Activated CD8-positive, alpha-beta T cell treated with anti-CD3 and anti-CD28 coated beads, Interleukin-2, amount 10 ng/mL, durations not matched to agents 7 days and 5 days (primary cell): ENCODE results near the gene AHRR. TPM values are rescaled to one million over a fixed set of nuclear protein-coding genes. Genes with fewer than 3 reads are reported as not detected.
A peak's percentile ranks its signal among the peaks of the same experiment; 100 is the strongest.
"Not testable (repeated sequence)": the region's sequence is repeated elsewhere in the genome, so short reads cannot be mapped to it uniquely, and the experiment has no call there.

ENCODE experiments used
- ATAC-seq: fragments of 150-1000 bp; cut with Tn5 transposase; one replicate; pipeline ENCODE4 v1.10.0; 2021; ENCODE audit warnings: moderate library complexity
- CTCF ChIA-PET: fragments of 350-600 bp; sonication (Branson Sonifier 250); formaldehyde crosslinking; loops from one replicate; lab custom pipeline; 2021; ENCODE audit warnings: antibody characterized with exemption; lab: Charles Lee
- POLR2A ChIA-PET: fragments of 350-600 bp; sonication (Branson Sonifier 250); formaldehyde crosslinking; loops from one replicate; lab custom pipeline; 2021; ENCODE audit warnings: antibody characterized with exemption; lab: Charles Lee
- DNase-seq: peaks from one replicate; pipeline ENCODE4 v3.0.0-alpha.2; 2020
- H3K27ac Mint-ChIP-seq: one replicate; pipeline ENCODE4 v1.8.0; 2021; ENCODE audit warnings: mild to moderate bottlenecking, mixed read lengths
- H3K27me3 Mint-ChIP-seq: one replicate; pipeline ENCODE4 v1.8.0; 2021; ENCODE audit warnings: low read depth, mixed read lengths
- H3K36me3 Mint-ChIP-seq: one replicate; pipeline ENCODE4 v1.8.0; 2021; ENCODE audit warnings: low read depth, mixed read lengths
- H3K4me1 Mint-ChIP-seq: one replicate; pipeline ENCODE4 v1.8.0; 2021; ENCODE audit warnings: low read depth, mixed read lengths
- H3K4me3 Mint-ChIP-seq: one replicate; pipeline ENCODE4 v1.8.0; 2021; ENCODE audit warnings: mild to moderate bottlenecking, mixed read lengths
- H3K9me3 Mint-ChIP-seq: one replicate; pipeline ENCODE4 v1.8.0; 2022; ENCODE audit warnings: mixed read lengths; ENCODE audit not compliant: insufficient read depth
- total RNA-seq, 2 experiments: library from RNA; stranded (reverse); gene quantifications; one replicate each; pipeline ENCODE4 v1.2.3, GENCODE V29; 2021

The AHRR gene
- total RNA-seq, 2 experiments from 2014 or later: 56.1 to 57.2 TPM

DNA sequence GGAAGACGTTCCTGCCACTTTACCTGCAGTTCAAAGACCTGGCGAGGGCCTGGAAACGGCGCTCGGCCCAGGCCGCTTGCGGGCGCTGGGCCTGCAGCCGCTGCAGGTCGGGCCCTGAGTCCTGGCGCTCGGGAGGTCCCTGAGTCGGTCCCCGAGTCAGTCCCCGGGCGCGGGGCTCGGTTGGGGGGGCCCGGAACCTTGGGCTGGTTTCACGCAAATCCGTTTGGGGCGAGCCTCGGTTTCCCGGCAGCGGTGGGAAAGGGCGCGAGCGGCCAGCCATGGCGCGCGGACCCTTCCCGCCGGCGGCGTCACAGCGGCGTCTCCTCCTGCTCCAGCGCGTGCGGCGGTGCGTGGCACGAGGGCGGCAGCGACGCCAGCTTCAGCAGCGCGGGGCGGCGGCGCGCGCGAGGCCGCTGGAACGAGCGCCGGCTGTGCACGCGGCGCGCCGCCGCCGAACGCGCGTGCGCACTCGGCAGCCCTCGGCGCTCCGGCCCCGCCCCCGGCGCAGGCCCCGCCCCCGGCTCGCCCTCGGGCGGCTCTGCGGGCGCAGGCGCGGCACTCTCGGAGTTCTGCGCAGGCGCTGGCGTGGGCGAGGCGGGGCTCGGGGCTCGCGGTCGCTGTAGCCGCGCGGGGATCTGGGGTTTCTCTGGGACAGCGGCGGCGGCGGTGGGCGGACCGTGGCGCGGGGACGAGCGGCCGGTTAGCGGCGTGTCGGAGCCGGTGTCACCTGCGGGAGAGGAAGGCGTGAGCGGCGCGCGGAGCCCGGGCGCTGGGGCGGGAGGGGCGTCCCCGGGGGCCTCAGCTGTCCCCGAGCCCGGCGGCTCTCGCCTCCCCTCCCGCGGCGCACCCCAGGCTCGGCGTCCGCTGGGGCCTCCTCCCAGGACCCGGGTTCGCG is 151.4 kb downstream of the AHRR start:
- H3K4me1 Mint-ChIP-seq: peaks cover 20% of the 10 kb centered on the region
- ATAC-seq (peak; percentile 82), DNase-seq (peak; percentile 91)
- peak overlapping the region; percentile 79 for H3K27ac Mint-ChIP-seq
- POLR2A ChIA-PET: interaction anchor here (0.8 to 1.7 kb wide), 5 partner anchors 26 to 93 kb away, joined by 3 to 7 read pairs (median 5); partner anchors contain the start of gene EXOC3
- peaks cover 16% of the 10 kb centered on the region for H3K36me3 Mint-ChIP-seq
- peak overlapping the region; percentile 71 for H3K4me3 Mint-ChIP-seq
- H3K9me3 Mint-ChIP-seq: no peaks in the 10 kb centered on the region
- CTCF ChIA-PET: interaction anchor here (0.9 to 4.2 kb wide), 4 partner anchors 27 to 156 kb away, joined by 3 to 29 read pairs (median 4); no protein-coding TSS in a partner anchor
- H3K27me3 Mint-ChIP-seq: peaks cover 5% of the 10 kb centered on the region

DNA sequence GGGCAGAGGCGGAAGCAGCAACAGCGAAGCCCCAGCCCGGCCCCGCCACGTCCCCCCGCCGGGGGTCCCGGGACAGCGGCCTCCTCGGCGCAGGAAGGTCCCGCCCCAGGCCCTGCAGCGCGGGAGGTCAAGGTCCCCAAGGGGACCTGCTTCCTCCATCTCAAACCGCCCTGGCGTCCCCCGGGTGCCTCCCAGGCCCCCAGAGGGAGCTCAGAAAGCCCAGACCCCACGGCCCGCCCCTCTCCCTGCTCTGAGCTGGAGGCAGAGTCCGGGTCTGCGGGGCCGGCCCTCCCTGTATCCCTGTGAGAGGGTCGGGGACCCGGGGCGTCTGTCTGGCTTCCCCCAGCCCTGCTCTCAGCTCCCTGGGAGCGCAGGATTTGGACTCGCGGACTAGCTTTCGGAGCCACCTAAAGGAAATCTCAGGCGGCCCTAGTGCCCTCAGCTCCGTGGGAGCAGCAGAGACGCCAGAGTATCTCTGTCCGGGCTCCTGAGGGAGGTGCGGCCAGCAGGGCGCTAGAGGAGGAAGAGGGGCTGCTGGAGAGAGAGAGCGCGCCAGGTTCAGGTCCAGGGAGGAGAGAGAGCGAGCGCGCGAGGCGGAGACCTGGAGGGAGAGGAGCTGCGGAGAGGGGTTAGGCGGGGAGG is 152.2 kb downstream of the AHRR start:
- ATAC-seq (peak; percentile 12), DNase-seq (peak; percentile 44)
- Mint-ChIP-seq H3K4me1 (peaks cover 20% of the 10 kb centered on the region), H3K27ac (peak overlapping the region; percentile 32), H3K36me3 (peaks cover 14% of the 10 kb centered on the region), H3K9me3 (no peaks in the 10 kb centered on the region), H3K4me3 (peak overlapping the region; percentile 80), H3K27me3 (peaks cover 5% of the 10 kb centered on the region)
- ChIA-PET POLR2A (interaction anchor here (0.7 to 1.7 kb wide), 5 partner anchors 27 to 202 kb away, joined by 3 to 7 read pairs (median 3); partner anchors contain the start of genes EXOC3 and PDCD6), CTCF (interaction anchor here (0.9 to 4.2 kb wide), 3 partner anchors 28 to 157 kb away, joined by 3 to 29 read pairs (median 4); no protein-coding TSS in a partner anchor)

DNA sequence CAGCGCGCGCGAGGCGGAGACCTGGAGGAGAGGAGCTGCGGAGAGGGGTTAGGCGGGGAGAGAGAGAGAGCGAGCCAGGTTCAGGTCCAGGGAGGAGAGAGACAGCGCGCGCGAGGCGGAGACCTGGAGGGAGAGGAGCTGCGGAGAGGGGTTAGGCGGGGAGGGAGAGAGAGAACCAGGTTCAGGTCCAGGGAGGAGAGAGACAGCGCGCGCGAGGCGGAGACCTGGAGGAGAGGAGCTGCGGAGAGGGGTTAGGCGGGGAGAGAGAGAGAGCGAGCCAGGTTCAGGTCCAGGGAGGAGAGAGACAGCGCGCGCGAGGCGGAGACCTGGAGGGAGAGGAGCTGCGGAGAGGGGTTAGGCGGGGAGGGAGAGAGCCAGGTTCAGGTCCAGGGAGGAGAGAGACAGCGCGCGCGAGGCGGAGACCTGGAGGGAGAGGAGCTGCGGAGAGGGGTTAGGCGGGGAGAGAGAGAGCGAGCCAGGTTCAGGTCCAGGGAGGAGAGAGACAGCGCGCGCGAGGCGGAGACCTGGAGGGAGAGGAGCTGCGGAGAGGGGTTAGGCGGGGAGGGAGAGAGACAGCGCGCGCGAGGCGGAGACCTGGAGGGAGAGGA is 152.8 kb downstream of the AHRR start:
- H3K36me3 Mint-ChIP-seq: peaks cover 14% of the 10 kb centered on the region
- H3K27ac Mint-ChIP-seq, H3K9me3 Mint-ChIP-seq, H3K27me3 Mint-ChIP-seq, ATAC-seq, DNase-seq: not testable (repeated sequence)
- peaks cover 19% of the 10 kb centered on the region for H3K4me1 Mint-ChIP-seq
- POLR2A ChIA-PET: interaction anchor here (0.7 to 1.7 kb wide), 4 partner anchors 28 to 203 kb away, joined by 3 to 7 read pairs (median 4); partner anchors contain the start of genes EXOC3 and PDCD6
- CTCF ChIA-PET: interaction anchor here (0.9 to 4.2 kb wide), 3 partner anchors 28 to 157 kb away, joined by 3 to 29 read pairs (median 4); no protein-coding TSS in a partner anchor
- H3K4me3 Mint-ChIP-seq: peak overlapping the region; percentile 67

DNA sequence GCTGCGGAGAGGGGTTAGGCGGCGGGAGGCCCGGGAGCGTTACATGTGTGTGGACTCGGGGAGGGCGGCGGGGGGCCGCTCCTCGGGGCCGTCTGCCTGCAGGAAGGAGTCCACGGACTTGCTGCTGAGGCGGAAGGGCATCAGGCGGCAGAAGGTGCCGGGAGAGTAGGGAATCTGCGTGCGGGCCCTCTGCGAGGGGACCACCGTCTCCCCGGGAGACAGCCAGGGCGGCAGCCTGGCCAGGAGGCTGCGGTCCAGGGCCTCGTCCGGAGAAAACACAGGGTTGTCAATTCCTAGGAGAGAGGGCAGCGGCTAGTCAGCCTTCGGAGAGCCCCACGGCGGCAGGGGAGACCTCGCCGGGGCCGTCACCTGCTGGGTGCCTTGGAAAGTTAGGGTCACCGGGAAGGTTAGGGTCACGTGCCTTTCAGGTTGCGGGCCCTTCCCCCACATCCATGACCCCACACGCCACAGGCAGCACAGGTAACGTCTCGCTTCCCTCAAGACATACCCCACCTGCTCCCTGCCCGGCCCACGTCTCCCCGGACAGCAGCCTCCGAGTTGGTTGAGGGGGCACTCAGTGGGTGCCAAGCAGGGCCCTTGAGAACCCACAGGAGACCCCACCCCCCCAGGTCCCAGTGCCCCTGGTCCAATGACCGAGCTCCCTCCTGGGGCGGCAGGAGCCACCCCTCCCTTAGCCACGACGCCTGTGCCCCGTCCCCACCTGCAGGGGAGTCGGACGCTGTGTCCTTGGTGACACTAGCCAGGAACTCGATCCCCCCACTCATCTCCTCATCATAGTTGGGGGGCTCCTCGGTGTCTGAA is 153.5 kb downstream of the AHRR start:
- Mint-ChIP-seq H3K36me3 (peaks cover 13% of the 10 kb centered on the region), H3K27me3 (peaks cover 5% of the 10 kb centered on the region), H3K9me3 (no peaks in the 10 kb centered on the region), H3K4me3 (peak overlapping the region; percentile 67), H3K4me1 (peaks cover 19% of the 10 kb centered on the region), H3K27ac (no peak overlapping the region)
- no peak for DNase-seq
- CTCF ChIA-PET: interaction anchor here (4.2 kb wide), 1 partner anchor 29 kb away, joined by 29 read pairs; no protein-coding TSS in a partner anchor
- ATAC-seq: no peak
- POLR2A ChIA-PET: interaction anchor here (1.1 to 1.7 kb wide), 2 partner anchors 29 to 180 kb away, joined by 3 to 7 read pairs; no protein-coding TSS in a partner anchor

DNA sequence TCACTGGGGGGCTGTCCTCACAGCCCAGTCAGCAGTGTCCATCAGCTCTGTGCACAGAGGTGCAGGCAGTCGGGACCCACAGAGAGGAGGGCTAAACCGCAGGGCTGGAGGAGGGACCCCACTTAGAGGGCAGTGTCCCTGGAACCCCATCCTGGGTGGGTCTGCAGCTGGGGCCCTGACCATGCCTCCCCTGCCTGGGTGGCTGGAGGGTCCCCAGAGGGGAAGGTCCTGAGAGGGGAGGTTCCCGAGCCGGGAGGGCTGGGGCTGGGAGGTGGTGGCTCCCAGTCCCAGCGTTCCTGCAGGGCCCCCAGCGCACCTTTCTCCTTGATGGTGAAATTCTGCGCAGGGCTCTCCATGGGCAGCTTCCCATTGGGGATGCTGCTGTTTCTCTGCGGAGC is 154.2 kb downstream of the AHRR start:
- Mint-ChIP-seq H3K4me3 (peak overlapping the region; percentile 36), H3K27me3 (peaks cover 5% of the 10 kb centered on the region), H3K36me3 (peaks cover 9% of the 10 kb centered on the region), H3K9me3 (no peaks in the 10 kb centered on the region), H3K27ac (no peak overlapping the region), H3K4me1 (peaks cover 18% of the 10 kb centered on the region)
- no peak for ATAC-seq
- CTCF ChIA-PET: no interaction called here
- no peak for DNase-seq
- POLR2A ChIA-PET: no interaction called here

DNA sequence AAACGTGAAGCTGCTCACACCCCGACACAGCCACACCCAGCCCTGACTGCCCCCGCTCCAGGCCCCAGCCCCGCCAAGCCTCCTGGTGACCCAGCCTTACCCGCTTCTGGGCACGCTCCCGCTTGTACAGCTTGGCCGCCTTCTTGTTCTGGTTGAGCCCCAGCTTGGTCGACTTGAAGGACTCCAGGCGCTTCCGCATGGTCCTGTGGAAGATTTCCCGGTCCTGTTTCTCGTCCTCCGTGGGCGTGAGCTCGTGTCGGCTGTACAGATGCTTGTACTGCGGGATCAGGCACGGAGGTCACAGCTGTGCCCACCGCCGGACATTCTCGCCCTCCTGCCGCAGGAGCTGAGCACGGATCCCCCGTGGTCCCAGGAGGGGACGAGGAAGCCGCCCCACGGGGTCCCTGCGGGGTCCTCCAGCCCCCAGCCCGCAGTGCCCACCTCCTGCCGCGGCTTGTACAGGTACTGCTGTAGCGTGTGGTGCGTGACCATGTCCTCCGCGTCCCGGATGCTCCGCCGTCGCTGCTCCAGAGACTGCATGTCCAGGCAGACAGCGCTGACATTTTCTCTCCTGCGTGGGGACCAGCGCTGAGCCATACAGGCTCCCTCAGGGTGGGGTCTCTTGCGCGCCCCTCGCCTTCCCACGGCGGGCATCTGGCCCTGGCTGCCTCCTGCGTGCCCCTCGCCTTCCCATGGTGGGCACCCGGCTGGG is 154.7 kb downstream of the AHRR start:
- ChIA-PET CTCF (no interaction called here), POLR2A (no interaction called here)
- H3K27ac Mint-ChIP-seq: no peak overlapping the region
- ATAC-seq: no peak
- peaks cover 5% of the 10 kb centered on the region for H3K27me3 Mint-ChIP-seq
- H3K36me3 Mint-ChIP-seq: peaks cover 6% of the 10 kb centered on the region
- H3K4me3 Mint-ChIP-seq: no peak overlapping the region
- H3K4me1 Mint-ChIP-seq: peaks cover 13% of the 10 kb centered on the region
- no peak for DNase-seq
- H3K9me3 Mint-ChIP-seq: no peaks in the 10 kb centered on the region

DNA sequence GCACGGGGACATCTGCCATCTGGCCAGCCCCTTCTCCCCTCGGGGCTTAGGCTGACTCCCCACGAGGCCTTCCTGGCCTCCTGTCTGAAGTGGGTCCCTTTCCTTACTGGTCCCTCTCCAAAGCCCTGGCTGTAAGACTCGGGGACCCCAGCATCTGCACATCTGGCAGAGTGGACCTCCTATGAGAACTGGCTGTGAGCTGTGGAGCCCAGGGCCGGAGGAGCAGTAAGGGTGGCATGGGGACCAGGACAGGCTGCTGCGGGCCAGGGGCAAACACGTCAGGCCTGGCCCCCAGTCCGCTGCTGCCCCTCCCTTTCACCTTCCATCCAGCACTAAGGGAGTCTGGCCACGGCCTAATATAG is 155.3 kb downstream of the AHRR start:
- ATAC-seq: no peak
- Mint-ChIP-seq H3K4me3 (no peak overlapping the region), H3K9me3 (no peaks in the 10 kb centered on the region), H3K36me3 (peaks cover 3% of the 10 kb centered on the region), H3K27ac (no peak overlapping the region), H3K4me1 (peaks cover 7% of the 10 kb centered on the region), H3K27me3 (peaks cover 5% of the 10 kb centered on the region)
- no peak for DNase-seq
- CTCF ChIA-PET: no interaction called here
- POLR2A ChIA-PET: no interaction called here

DNA sequence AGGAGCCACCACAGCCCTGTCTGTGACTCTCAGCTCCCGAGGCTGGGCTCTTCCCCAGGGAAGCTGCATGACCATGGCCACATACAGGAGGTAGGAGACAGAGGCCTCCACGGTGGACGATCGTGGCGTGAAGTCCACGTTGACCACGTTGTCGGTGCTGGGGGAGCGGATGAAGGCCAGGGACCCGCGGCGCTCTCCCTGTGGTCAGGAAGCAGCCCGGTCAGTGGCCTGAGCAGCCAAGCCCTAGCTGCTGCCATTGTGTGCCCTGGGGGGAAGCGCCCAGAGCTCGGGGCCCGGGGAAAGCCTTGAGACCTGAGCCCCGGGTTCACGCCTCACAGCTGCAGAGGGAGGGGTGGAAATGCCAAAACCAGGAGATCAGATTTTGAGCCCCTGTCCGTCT is 155.7 kb downstream of the AHRR start:
- ChIA-PET CTCF (no interaction called here), POLR2A (no interaction called here)
- H3K27me3 Mint-ChIP-seq: peaks cover 5% of the 10 kb centered on the region
- no peaks in the 10 kb centered on the region for H3K36me3 Mint-ChIP-seq
- DNase-seq: no peak
- no peaks in the 10 kb centered on the region for H3K9me3 Mint-ChIP-seq
- H3K4me1 Mint-ChIP-seq: peaks cover 4% of the 10 kb centered on the region
- no peak overlapping the region for H3K27ac Mint-ChIP-seq
- no peak for ATAC-seq
- no peak overlapping the region for H3K4me3 Mint-ChIP-seq

DNA sequence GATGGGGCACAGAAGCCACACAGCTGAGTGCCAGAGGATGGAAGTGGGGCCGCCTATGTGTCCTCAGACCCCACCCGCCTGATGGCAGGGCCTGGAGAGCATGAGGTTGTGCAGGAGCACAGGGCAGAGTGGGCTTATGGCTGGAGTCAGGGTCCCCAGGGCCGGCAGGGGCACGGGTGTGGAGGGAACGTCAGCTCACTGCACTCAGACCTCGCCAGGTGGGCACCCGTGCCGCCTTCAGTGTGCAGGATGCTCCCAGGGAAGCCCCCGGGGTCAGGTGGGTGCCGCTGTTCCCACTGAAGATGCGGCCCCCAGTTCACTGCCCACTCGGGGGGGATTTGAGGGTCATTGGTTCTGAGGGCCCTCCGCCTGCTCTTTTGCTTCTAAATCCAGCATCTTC is 156.4 kb downstream of the AHRR start:
- CTCF ChIA-PET: no interaction called here
- DNase-seq (no peak), ATAC-seq (no peak)
- Mint-ChIP-seq H3K36me3 (no peaks in the 10 kb centered on the region), H3K4me3 (no peak overlapping the region), H3K27me3 (peaks cover 5% of the 10 kb centered on the region), H3K27ac (no peak overlapping the region), H3K9me3 (no peaks in the 10 kb centered on the region), H3K4me1 (peaks cover 4% of the 10 kb centered on the region)
- POLR2A ChIA-PET: no interaction called here

DNA sequence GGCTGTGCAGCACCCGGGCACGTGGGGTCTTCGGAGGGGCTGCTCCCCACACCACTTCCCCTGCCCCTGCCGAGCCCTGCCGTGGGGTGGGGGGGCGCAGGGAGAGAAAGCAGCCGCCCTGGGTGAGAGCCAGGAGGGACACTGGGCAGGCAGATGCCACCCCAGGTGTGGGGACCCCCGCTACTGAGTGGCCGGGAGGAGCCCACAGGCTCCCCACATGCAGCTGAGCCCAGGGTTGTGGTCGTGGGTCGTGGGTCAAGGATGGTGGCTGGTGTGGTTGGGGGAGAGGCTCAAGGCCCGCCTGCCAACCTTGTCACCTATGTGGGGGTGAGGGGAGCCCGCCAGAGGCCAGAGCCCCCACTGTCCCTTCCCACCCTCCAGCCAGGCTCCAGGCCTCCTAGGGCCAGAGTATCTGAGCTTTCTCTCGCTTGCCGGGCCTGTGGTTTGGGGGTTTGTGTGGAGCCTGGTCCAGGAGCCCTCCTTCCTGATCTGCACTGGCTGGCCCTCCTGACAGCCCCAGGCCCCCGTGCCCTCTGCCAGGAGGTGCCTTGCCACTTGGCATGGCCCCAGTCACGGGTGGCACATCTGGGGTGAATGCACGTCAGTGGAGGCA is 157.0 kb downstream of the AHRR start:
- peaks cover 5% of the 10 kb centered on the region for H3K27me3 Mint-ChIP-seq
- H3K4me3 Mint-ChIP-seq: no peak overlapping the region
- ChIA-PET CTCF (no interaction called here), POLR2A (no interaction called here)
- no peak overlapping the region for H3K27ac Mint-ChIP-seq
- ATAC-seq (no peak), DNase-seq (no peak)
- no peaks in the 10 kb centered on the region for H3K36me3 Mint-ChIP-seq
- peaks cover 4% of the 10 kb centered on the region for H3K4me1 Mint-ChIP-seq
- no peaks in the 10 kb centered on the region for H3K9me3 Mint-ChIP-seq
